GM18858 (cell line): ENCODE measurements around the gene CDK11B.
"Not testable (repeated sequence)": the region's sequence is repeated elsewhere in the genome, so short reads cannot be mapped to it uniquely, and the experiment has no call there.

Source experiments
- ATAC-seq: cut with Tn5 transposase; IDR thresholded peaks from one replicate; pipeline ENCODE4 v1.9.1; 2021; ENCODE audit not compliant: unreplicated experiment

The CDK11B gene

GRCh38 chr1:1600861-1601563, 57.8 kb downstream of the CDK11B start:
- ATAC-seq: no peak

GRCh38 chr1:1599935-1600860, 58.6 kb downstream of the CDK11B start, which contains the start of gene FNDC10:
Gene FNDC10 (minus strand): TSS chr1:1600135. CDS start chr1:1600015, 120 bp downstream.
- no peak for ATAC-seq

- ATAC-seq: no peak
Measured at GRCh38 chr1:1599030-1599934, 59.5 kb downstream of the CDK11B start.

- ATAC-seq: no peak
Measured at GRCh38 chr1:1598720-1599029, 60.1 kb downstream of the CDK11B start.

DNA sequence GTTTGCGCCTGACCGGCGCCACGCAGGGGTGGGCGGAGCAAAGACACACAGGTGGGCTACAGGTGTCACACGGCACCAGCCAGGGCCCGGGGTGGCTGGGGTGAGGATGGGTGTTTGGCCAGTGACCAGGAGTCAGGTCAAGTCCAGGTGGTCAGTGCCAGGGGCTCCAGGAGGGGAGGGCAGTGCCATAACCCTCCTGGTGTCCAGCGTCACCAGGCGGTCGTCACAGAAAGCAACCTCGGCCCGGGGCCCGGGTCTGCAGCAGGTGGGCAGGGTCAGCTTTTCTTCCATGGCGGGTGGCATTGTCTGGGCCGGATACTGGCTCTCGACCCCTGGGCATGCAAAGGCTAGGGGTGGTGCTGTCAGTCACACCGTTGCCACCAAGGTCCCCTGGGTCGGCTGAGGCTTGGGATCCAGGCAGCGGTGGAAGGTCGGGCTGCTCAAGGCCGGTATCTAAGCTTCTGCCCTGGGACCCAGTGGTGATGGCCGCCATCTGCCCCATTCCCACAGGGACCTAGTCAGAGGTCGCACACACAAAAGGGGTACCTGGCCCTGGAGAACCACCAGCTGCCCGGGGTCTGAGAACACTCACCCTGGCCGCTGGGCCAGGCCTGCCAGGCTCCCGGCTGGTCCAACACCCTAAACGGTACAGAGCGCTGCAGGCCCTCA, 60.6 kb downstream of the CDK11B start:
- no peak for ATAC-seq

- ATAC-seq: no peak
Measured at GRCh38 chr1:1597275-1597930, 61.4 kb downstream of the CDK11B start.

DNA sequence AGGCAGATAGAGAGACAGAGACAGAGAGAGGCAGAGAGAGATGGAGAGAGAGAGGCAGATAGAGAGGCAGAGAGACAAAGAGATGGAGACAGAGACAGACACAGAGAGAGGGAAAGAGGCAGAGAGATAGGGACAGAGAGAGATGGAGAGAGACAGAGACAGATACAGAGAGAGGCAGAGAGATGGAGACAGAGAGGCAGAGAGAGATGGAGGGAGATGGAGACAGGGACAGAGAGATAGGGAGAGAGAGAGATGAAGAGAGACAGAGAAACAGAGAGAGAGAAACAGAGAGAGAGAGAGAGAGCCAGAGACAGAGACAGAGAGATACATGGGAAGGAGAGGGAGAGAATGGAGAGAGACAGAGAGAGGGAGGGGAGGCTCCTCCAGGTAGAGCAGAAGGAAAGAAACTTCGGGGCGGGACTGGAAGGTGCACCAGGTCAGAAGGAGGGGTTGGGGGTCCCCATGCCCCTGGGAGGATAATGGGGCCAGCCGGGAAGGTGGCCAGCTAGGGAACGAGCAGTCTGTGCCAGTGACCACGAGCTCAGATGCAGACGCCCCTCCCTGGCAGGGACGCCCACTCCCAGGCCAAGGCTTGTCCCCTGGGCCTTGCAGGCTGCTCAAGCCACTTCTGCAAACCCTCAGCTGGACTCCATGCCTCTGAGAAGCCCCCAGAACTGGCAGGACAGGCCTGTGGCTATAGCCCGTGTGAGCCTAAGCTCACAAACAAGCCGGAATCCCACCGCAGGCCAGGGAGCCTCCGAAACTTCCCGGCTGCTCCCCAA, 62.1 kb downstream of the CDK11B start:
- ATAC-seq: no peak

DNA sequence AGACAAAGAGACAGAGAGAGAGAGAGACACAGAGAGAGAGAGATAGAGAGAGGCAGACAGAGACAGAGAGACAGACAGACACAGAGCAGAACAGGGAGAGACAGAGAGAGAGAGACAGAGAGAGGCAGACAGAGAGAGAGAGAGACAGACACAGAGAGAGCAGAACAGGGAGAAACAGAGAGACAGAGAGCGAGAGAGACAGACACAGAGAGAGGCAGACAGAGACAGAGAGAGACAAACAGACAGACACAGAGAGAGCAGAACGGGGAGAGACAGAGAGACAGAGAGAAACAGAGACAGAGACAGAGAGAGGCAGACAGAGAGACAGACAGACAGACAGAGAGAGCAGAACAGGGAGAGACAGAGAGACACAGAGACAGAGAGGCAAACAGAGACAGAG, 63.5 kb downstream of the CDK11B start:
- not testable (repeated sequence) for ATAC-seq

- no peak for ATAC-seq
Measured at GRCh38 chr1:1594602-1595260, 64.1 kb downstream of the CDK11B start.

DNA sequence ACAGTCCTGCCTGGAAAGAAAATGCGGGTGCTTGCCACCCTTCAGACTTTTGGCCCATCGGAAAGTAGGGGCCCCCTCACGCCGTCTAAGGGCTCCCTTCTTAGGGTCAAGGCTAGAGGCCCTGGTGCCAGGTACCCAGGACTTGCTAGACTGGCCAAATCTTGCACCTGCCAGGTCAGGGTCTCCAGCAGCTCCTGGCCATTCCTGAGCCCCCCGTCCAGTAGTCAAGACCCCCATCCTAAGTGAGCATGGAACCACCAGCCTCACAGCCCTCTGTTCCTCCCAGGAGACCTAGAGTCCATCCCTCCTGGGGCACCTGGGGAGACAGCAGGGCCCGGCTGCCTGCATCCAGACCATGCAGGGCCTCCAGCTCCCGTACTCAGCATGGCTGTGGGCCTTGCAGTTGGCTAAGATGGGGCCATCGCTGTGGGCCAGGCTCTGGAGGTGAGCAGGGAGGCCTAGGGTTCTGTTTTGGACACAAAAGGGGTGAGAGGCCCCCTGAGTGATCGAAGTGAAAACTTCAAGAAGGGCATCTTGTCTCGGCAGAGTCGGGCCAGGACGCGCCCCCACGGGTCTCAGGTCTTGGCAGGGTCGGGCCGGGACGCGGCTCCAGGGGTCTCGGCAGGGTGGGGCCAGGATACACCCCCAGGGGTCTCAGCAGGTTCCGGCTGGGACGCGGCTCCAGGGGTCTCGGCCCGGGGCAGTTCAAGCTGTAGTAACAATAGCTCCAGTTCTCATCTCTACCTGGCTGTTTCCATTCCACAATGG, 64.8 kb downstream of the CDK11B start:
- no peak for ATAC-seq

DNA sequence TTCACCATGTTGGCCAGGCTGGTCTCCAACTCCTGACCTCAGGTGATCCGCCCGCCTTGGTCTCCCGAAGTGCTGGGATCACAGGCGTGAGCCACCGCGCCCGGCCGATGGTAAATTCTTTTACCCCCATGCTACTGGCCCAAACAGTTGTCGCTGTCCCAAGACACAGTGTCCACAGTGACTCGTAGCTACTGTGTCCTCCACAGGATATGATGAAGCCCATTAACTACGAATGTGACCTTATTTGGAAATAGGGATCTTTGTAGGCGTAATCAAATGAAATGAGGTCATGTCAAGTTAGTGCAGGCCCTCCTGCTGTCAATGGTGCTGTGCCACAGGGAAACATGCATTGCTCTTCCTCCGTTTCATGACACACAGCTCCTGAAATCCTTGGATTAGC, 67.4 kb downstream of the CDK11B start:
- no peak for ATAC-seq
